DOHH2 (cell line): ENCODE measurements around the gene KCNJ15.

ENCODE experiments used
- H3F3A ChIP-seq: fragments of 200-600 bp; sonication (generic), shearing (Covaris generic); 2 replicates; pipeline ENCODE4 v1.6.0; 2016; ENCODE audit warnings: antibody characterized with exemption, mild to moderate bottlenecking; ENCODE audit not compliant: control insufficient read depth, insufficient read depth
- H3K27ac ChIP-seq: fragments of 200-600 bp; sonication (generic); 2 replicates; pipeline ENCODE4 v1.5.1; 2014; ENCODE audit warnings: low read depth, mild to moderate bottlenecking, low read length, moderate library complexity
- H3K27me3 ChIP-seq: fragments of 200-600 bp; sonication (generic); 2 replicates; pipeline ENCODE4 v1.6.1; 2014; ENCODE audit warnings: mild to moderate bottlenecking, low read length, mixed read lengths; ENCODE audit not compliant: control insufficient read depth
- H3K36me3 ChIP-seq: fragments of 200-600 bp; sonication (generic); 2 replicates; pipeline ENCODE4 v1.6.1; 2014; ENCODE audit warnings: mild to moderate bottlenecking, low read length, moderate library complexity, mixed read lengths; ENCODE audit not compliant: control insufficient read depth
- H3K4me1 ChIP-seq: fragments of 200-600 bp; sonication (generic); 2 replicates; pipeline ENCODE4 v1.6.1; 2014; ENCODE audit warnings: mild to moderate bottlenecking, low read length, mixed read lengths; ENCODE audit not compliant: control insufficient read depth
- H3K4me2 ChIP-seq: fragments of 200-600 bp; sonication (generic); 2 replicates; pipeline ENCODE4 v1.6.0; 2014; ENCODE audit warnings: mild to moderate bottlenecking, low read length, moderate library complexity
- H3K4me3 ChIP-seq: fragments of 200-600 bp; sonication (generic); 2 replicates; pipeline ENCODE4 v1.5.1; 2014; ENCODE audit warnings: mild to moderate bottlenecking, low read length, mixed read lengths
- H3K79me2 ChIP-seq: fragments of 200-600 bp; sonication (generic); 2 replicates; pipeline ENCODE4 v1.6.1; 2014; ENCODE audit warnings: mild to moderate bottlenecking, low read length, mixed read lengths; ENCODE audit not compliant: control insufficient read depth
- H3K9me2 ChIP-seq: fragments of 200-600 bp; sonication (generic); replicated peaks from 2 replicates; pipeline ENCODE4 v1.6.1; 2014; ENCODE audit warnings: mild to moderate bottlenecking, low read length, mixed read lengths; ENCODE audit not compliant: control insufficient read depth
- H3K9me3 ChIP-seq: fragments of 200-600 bp; sonication (generic); 2 replicates; pipeline ENCODE4 v1.6.1; 2014; ENCODE audit warnings: antibody characterized with exemption, low read length, mixed read lengths; ENCODE audit not compliant: control insufficient read depth, insufficient read depth
- H4K20me1 ChIP-seq: fragments of 200-600 bp; sonication (generic); 2 replicates; pipeline ENCODE4 v1.6.0; 2014; ENCODE audit warnings: low read depth, mild to moderate bottlenecking, antibody characterized with exemption, low read length, moderate library complexity; ENCODE audit not compliant: control insufficient read depth, insufficient read depth
- EZH2phosphoT487 ChIP-seq: fragments of 200-600 bp; sonication (generic); IDR thresholded peaks from 2 replicates; pipeline ENCODE4 v1.6.1; 2017; ENCODE audit warnings: borderline replicate concordance, mild to moderate bottlenecking, antibody characterized with exemption, low read length, moderate library complexity, mixed read lengths
- TF ChIP-seq, protein P1 (sequence below): fragments of 200-600 bp; sonication (generic); IDR thresholded peaks from one replicate; pipeline ENCODE4 v1.5.1; 2014; ENCODE audit warnings: antibody characterized with exemption, mild to moderate bottlenecking, low read depth, low read length; ENCODE audit not compliant: poor library complexity, severe bottlenecking

The KCNJ15 gene

DNA sequence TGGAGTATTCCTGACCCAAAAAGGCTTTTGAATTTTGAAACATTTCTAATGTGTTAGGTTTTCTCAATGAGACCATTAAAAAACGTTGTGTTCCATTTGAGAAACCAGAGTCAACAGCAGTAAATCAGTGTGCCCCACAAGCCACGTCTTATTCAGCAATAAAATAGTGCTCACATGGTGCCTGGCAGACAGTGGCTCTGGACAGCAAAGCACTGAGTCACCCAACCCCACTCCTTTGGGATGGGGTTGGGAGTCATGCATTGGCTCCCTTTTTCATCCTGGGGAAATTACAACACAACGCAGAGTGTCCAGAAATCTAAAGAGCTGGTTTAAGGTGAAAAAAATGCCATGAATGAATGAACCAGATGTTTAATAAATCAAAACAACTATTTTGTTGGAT lies 46.5 kb downstream of the KCNJ15 start:
- H3F3A ChIP-seq, result no peaks in the 10 kb centered on the region
- no peaks in the 10 kb centered on the region for H3K79me2 ChIP-seq
- no peaks in the 10 kb centered on the region for H3K27me3 ChIP-seq
- no peaks in the 10 kb centered on the region for H3K9me2 ChIP-seq
- no peaks in the 10 kb centered on the region for H3K4me1 ChIP-seq
- no peaks in the 10 kb centered on the region for H3K9me3 ChIP-seq
- H3K4me2 ChIP-seq, result no peak overlapping the region
- H4K20me1 ChIP-seq, result no peaks in the 10 kb centered on the region
- TF ChIP-seq, protein P1, sequence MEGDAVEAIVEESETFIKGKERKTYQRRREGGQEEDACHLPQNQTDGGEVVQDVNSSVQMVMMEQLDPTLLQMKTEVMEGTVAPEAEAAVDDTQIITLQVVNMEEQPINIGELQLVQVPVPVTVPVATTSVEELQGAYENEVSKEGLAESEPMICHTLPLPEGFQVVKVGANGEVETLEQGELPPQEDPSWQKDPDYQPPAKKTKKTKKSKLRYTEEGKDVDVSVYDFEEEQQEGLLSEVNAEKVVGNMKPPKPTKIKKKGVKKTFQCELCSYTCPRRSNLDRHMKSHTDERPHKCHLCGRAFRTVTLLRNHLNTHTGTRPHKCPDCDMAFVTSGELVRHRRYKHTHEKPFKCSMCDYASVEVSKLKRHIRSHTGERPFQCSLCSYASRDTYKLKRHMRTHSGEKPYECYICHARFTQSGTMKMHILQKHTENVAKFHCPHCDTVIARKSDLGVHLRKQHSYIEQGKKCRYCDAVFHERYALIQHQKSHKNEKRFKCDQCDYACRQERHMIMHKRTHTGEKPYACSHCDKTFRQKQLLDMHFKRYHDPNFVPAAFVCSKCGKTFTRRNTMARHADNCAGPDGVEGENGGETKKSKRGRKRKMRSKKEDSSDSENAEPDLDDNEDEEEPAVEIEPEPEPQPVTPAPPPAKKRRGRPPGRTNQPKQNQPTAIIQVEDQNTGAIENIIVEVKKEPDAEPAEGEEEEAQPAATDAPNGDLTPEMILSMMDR, result no peak
- no peak for TF ChIP-seq EZH2phosphoT487
- H3K27ac ChIP-seq, result no peak overlapping the region
- H3K36me3 ChIP-seq, result no peaks in the 10 kb centered on the region
- no peak overlapping the region for H3K4me3 ChIP-seq

DNA sequence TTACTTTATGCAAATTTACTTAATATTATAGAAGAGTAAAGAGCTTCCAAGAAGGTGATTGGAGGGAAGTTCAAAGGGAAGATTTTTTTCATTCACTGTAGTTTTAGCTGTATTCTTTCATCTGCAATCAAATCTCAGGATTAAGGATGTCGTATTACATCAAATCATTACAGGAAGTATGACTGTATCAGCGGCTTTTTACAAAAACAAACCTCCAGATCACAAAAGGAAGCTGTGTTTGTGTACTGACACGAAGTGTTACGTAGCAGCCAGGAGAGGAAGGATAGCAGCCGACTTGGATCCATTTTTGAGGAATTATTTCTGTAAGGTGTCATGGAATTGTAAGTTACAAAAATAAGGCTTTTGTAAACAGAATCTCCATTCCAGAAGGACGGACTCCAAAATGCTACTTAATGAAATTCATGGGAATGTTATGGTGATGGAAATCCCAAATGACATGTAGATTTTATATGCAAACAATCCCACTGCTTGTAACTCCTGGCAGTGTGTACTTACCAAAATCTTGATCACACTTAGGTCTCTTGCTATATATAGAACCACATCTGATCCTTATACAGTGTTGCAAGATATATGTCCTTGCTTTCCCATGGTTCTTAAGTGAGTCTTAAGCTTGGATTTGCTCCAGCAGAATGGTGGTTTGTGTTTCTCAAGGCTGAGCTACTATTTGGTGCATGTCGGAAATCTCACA lies 49.8 kb downstream of the KCNJ15 start:
- Histone ChIP-seq H3F3A (no peaks in the 10 kb centered on the region), H3K9me2 (no peaks in the 10 kb centered on the region), H3K36me3 (no peaks in the 10 kb centered on the region), H3K4me2 (no peak overlapping the region), H3K4me1 (no peaks in the 10 kb centered on the region), H3K27me3 (no peaks in the 10 kb centered on the region), H4K20me1 (no peaks in the 10 kb centered on the region), H3K9me3 (no peaks in the 10 kb centered on the region), H3K79me2 (no peaks in the 10 kb centered on the region), H3K4me3 (no peak overlapping the region), H3K27ac (no peak overlapping the region)
- TF ChIP-seq EZH2phosphoT487, result no peak
- TF ChIP-seq, protein P1, result no peak

DNA sequence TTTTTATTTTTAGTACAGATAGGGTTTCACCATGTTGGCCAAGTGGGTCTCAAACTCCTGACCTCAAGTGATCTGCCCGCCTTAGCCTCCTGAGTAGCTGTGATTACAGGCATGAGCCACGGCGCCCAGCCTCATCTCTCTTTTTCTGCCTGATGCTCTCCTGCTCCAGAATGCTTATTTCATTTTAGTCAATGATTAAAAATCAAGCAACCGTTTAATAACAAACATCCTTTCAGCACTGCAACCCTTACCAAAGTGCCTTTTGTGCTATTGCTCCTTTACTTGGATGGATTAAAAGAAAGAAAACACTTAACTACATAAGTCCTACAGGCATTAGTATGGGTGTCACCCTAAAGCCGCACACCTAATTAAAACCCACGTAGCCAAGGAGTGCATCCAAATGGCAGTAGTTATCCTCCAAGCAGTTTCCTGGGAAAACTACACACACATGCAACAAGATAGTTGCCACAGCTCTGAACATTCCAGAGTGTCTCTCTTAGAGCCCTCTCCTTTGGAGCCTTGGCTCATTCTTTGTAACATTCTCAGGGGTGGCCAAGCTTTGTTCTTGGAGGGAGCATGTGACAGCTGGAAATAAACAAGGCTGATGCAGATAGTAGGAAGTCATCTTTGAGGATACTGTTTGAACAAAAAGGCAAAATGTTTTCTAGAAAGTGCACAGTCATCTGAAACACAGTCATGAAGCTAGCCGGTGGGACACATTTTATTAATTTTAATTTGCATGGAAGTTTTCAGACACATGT lies 51.2 kb downstream of the KCNJ15 start:
- no peak for TF ChIP-seq EZH2phosphoT487
- TF ChIP-seq, protein P1, result no peak
- Histone ChIP-seq H3K36me3 (no peaks in the 10 kb centered on the region), H3K9me3 (no peaks in the 10 kb centered on the region), H3K27me3 (no peaks in the 10 kb centered on the region), H3K4me1 (no peaks in the 10 kb centered on the region), H3F3A (no peaks in the 10 kb centered on the region), H3K79me2 (no peaks in the 10 kb centered on the region), H4K20me1 (no peaks in the 10 kb centered on the region), H3K9me2 (no peaks in the 10 kb centered on the region), H3K4me3 (no peak overlapping the region), H3K4me2 (no peak overlapping the region), H3K27ac (no peak overlapping the region)
